Uterus (tissue), 2 donors: ENCODE data around the gene SMPD4.
"Not testable (repeated sequence)": the region's sequence is repeated elsewhere in the genome, so short reads cannot be mapped to it uniquely, and the experiment has no call there.

ENCODE experiments used
- CTCF ChIP-seq, 4 experiments: fragments of 200-600 bp in 2 of 4; fragments of 450-650 bp in 2 of 4; sonication (generic) in 2 of 4; IDR thresholded peaks; one replicate each; pipeline ENCODE4 v1.5.1; 2016 to 2019; ENCODE audit warnings: antibody characterized with exemption in 4 of 4, mild to moderate bottlenecking in 2 of 4, moderate library complexity in 1 of 4
- POLR2A ChIP-seq, 2 donors: fragments of 450-650 bp; IDR thresholded peaks; one replicate each; pipeline ENCODE4 v1.6.1; 2016; ENCODE audit warnings: antibody characterized with exemption in 2 of 2, mild to moderate bottlenecking in 1 of 2, moderate library complexity in 1 of 2

DNA sequence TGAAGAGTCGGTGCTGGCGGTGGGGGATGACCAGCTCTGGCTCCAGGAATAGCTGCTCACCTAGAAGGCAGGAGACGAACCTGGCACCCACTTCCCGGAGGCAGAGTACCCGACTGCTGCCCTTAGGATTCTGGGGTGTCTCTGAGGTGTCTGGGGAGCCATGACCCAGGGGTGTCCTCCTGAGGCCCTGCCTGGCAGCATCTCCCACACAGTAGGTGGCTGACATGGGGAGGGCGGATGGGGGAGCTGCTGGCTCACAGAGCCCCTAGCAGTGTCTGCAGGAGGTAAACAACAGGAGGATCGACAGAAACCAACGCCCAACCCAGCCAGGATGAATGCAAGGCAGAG is 27.0 kb downstream of the SMPD4 start:
- TF ChIP-seq CTCF, POLR2A (IDR thresholded peaks at IDR 0.05): not testable (repeated sequence)
